ENCODE measurements around the gene LSMEM2.
"Not testable (repeated sequence)": the region's sequence is repeated elsewhere in the genome, so short reads cannot be mapped to it uniquely, and the experiment has no call there.

The LSMEM2 gene

DNA sequence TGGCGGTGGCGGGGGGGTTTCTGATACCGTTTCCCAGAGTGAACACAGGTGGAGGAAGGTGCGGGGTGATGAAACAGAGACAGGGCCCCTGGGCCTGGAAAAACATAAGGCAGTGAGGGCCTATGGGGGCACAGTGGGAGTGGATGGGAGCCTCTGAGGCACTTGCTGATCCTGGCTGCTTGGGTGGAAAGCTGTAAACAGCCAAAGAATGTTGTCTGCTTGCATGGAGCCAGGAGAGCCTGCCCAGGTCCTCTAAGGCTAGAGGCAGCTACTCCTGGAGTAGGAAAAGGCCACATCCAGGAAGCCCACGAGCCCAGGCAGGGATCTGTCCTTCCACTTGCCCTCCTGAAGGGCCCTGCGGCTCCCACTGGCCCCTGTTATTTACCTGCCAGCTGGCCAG lies 12.9 kb upstream of the LSMEM2 start:
- ATAC-seq = no peak

GRCh38 chr3:50266836-50267235 lies 12.1 kb upstream of the LSMEM2 start:
- ATAC-seq = no peak

DNA sequence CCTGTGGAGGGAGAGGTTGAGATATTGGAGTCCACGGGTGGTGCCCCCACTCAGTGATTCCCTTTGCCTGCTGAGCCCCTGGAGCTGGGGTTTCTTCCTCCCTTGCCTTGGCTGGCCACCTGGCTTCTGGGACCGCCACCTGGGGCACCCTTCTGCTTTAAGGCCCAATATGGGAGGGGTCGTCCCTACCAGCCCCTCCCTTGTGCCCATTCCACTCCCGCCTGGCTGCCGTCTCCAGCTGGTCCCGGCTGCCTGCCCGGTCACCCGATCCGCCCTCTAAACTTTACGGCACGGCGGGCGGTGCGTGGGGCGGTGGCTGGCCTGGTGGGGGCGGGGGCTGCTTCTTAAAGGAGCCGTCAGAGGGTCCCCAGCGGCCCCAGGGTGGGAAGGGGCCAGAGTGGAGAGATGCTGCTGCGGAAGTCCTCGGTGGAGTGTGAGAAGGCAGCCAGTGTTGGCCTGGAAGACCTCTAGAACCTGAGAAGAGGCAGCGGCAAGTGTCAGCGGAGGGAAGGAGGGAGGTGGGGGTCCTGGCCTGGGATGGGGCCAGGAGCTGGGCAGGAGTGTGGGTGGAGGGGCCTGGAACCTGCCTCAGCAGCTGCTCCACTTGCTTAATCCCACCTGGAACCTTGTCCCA lies 11.5 kb upstream of the LSMEM2 start:
- ATAC-seq = no peak

GRCh38 chr3:50268276-50268675 lies 10.6 kb upstream of the LSMEM2 start:
- no peak for ATAC-seq

GRCh38 chr3:50268703-50269451 lies 10.0 kb upstream of the LSMEM2 start, which contains the start of gene SEMA3B:
SEMA3B (plus strand) TSS chr3:50269147; CDS start chr3:50269241, 94 bp downstream.
- ATAC-seq = no peak

GRCh38 chr3:50269460-50269859 lies 9.4 kb upstream of the LSMEM2 start:
- ATAC-seq = no peak

DNA sequence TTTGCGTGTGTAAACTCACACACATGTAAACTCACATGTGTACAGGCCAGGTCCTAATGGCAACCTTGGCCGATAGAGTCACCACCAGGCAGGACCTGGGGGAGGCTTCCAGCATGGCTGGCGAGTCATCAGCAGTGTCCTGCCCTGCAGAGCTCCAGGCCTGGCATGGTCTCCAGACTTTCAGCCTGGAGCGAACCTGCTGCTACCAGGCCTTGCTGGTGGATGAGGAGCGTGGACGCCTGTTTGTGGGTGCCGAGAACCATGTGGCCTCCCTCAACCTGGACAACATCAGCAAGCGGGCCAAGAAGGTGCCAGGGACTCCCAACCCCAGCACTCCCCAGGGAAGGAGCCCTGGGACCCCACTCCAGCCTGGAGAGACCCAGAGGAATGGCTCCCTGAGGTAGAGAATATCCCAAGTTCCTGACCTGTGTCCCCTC lies 8.9 kb upstream of the LSMEM2 start:
- ATAC-seq = no peak

DNA sequence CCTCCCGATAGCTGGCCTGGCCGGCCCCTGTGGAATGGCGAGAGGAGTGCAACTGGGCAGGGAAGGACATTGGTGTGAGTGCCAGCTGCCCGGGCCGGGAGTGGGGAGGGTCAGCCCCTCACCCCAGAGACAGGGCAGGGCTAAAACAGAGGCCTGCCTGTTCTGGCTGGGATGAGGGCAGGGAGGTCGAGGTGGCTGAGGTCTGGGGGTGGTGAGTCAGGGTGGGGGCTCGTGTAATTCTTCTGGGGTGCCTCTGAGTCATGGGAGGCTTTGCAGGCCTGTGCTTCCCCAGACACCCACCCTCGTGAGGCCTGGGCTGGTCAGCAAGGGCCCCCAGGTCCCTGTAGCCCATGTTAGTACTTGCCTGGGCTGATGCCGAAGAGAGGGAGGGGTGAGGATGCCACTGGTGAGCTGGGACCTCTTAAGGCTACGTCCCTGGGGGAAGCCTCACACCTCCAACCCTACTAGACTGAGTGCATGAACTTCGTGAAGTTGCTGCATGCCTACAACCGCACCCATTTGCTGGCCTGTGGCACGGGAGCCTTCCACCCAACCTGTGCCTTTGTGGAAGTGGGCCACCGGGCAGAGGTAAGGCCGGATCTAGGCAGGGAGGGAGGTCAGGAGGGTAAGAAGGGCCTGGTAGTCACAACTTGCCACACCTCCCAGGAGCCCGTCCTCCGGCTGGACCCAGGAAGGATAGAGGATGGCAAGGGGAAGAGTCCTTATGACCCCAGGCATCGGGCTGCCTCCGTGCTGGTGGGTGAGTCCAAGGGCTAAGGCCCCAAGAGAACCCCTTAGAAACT lies 8.3 kb upstream of the LSMEM2 start:
- no peak for ATAC-seq

GRCh38 chr3:50271314-50271936 lies 7.5 kb upstream of the LSMEM2 start:
- no peak for ATAC-seq

DNA sequence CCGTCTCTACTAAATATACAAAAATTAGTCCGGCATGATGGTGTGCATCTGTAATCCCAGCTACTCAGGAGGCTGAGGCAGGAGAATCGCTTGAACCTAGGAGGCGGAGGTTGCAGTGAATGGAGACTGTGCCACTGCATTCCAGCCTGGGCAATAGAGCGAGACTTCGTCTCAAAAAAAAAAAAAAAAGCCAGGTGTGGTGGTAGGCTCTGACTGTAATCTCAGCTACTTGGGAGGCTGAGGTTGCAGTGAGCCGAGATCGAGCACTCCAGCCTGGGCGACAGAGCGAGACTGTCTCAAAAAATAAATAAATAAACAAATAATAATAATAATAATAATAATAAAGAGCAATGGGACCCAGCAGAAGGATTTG lies 6.4 kb upstream of the LSMEM2 start:
- not testable (repeated sequence) for ATAC-seq

- ATAC-seq = peak; percentile 94 to 96
These were observed 5.8 kb upstream of the LSMEM2 start for GRCh38 chr3:50272911-50273688.

DNA sequence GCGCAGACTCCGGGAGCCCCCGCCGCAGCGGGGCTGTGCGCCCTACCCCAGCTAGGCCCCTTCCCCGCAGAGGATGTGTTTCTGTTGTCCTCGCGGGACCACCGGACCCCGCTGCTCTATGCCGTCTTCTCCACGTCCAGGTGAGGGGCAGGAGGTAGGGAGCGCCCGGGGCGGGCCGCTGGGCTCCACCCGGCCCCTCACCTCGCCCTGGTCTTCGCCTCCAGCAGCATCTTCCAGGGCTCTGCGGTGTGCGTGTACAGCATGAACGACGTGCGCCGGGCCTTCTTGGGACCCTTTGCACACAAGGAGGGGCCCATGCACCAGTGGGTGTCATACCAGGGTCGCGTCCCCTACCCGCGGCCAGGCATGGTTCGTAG lies 5.2 kb upstream of the LSMEM2 start:
- no peak for ATAC-seq

DNA sequence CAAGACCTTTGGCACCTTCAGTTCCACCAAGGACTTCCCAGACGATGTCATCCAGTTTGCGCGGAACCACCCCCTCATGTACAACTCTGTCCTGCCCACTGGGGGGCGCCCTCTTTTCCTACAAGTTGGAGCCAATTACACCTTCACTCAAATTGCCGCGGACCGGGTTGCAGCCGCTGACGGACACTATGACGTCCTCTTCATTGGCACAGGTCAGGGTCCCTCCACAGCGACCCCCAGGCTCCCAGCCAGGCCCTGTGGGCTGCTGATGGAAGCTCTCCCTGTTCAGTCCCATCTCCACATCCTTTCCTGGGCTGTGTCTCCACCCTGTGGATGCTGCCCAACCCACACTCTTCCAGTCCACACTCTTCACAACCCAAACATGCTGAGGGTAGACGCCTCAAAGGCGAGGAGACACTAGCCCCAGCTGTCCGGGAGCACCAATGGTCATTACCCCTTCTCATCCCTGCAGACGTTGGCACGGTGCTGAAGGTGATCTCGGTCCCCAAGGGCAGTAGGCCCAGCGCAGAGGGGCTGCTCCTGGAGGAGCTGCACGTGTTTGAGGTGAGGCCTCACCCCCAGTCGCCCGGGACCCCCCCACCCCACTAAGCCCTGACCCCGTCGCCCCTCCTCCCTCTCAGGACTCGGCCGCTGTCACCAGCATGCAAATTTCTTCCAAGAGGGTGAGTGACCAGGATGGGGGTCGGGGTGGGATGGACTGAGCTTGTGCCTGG lies 4.3 kb upstream of the LSMEM2 start:
- peak in 1 of 2 donors; percentile 22 for ATAC-seq

GRCh38 chr3:50275141-50275995 lies 3.5 kb upstream of the LSMEM2 start:
- ATAC-seq = no peak

DNA sequence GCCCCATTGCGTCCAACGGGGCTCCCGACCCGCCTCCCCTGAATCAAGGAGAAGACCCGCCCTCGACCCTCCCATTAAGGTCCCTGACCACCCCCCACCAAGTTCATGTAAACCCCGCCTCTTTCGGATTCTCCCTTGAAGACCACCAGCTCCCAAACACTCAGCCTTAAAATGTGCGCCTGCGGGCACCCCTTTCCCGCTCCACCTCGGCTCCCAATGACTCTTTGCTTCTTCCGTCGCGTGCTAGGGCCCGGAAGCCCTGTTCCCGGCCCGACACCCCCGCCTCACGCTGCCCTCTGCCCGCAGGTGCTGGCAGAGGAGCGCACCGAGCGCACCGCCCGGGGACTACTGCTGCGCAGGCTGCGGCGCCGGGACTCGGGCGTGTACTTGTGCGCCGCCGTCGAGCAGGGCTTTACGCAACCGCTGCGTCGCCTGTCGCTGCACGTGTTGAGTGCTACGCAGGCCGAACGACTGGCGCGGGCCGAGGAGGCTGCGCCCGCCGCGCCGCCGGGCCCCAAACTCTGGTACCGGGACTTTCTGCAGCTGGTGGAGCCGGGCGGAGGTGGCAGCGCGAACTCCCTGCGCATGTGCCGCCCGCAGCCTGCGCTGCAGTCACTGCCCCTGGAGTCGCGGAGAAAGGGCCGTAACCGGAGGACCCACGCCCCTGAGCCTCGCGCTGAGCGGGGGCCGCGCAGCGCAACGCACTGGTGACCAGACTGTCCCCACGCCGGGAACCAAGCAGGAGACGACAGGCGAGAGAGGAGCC lies 2.7 kb upstream of the LSMEM2 start:
- no peak for ATAC-seq

GRCh38 chr3:50276762-50277101 lies 2.2 kb upstream of the LSMEM2 start:
- no peak for ATAC-seq

GRCh38 chr3:50278123-50278879 lies 586 bp upstream of the LSMEM2 start:
- ATAC-seq = peak in 1 of 2 donors; percentile 19

DNA sequence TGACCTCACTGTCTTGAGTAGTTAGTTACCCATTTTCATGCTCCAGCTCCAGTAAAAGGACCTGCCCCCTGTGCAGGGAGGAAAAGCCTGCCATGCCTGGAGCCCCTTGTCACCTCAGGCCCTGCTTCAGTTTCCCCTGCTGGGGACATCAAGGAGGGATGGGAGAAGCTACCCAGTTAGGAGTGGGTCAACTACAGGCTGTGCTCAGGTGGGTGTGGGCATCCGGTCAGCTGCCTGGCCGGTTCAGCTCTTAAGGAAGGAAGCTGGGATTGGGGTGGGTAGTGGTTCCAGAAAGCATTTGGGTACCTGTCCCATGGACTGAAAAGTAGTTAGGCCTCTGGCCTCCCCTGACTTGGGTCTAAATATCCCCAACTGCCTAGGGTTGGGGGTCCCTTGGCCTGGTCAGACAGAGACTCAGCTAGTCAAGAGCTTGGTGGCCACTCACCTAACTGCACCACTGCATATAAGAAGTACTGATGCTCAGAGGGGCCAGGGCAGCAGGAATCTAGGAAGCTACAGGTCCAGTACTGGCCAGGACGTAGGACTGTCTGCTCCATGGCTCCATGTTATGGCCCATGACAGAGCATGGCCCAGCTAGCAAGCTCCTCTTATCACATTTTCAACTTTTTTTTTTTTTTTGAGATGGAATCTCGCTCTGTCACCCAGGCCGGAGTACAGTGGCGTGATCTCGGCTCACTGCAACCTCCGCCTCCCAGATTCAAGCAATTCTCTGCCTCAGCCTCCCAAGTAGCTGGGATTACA lies 549 bp downstream of the LSMEM2 start:
- ATAC-seq = no peak
